ENCODE data around the gene RNF214.
"Not testable (repeated sequence)": the region's sequence is repeated elsewhere in the genome, so short reads cannot be mapped to it uniquely, and the experiment has no call there.

RNF214 gene

GRCh38 chr11:117265745-117266144, 33.3 kb downstream of the RNF214 start:
- no peak overlapping the region for H3K4me3 ChIP-seq (ENCODE audit: low read length)
- no peak for DNase-seq (ENCODE audit: low read depth)
- no peak for TF ChIP-seq CTCF (conservative IDR thresholded peaks at IDR 0.05; ENCODE audit: low read depth, low read length)

- no peak overlapping the region for H3K4me3 ChIP-seq (ENCODE audit: low read length)
- TF ChIP-seq CTCF (conservative IDR thresholded peaks at IDR 0.05; ENCODE audit: low read depth, low read length) = no peak
- DNase-seq (ENCODE audit: low read depth) = no peak
Observed at GRCh38 chr11:117269856-117270255, 37.4 kb downstream of the RNF214 start.

- no peak overlapping the region for H3K4me3 ChIP-seq (ENCODE audit: low read length)
- TF ChIP-seq CTCF (conservative IDR thresholded peaks at IDR 0.05; ENCODE audit: low read depth, low read length) = no peak
- no peak for DNase-seq (ENCODE audit: low read depth)
Observed at GRCh38 chr11:117271208-117271607, 38.7 kb downstream of the RNF214 start.

- H3K4me3 ChIP-seq (ENCODE audit: low read length); DNase-seq (ENCODE audit: low read depth): not testable (repeated sequence)
Observed at GRCh38 chr11:117272175-117272574, 39.7 kb downstream of the RNF214 start.

- TF ChIP-seq CTCF (conservative IDR thresholded peaks at IDR 0.05; ENCODE audit: low read depth, low read length) = no peak
- no peak overlapping the region for H3K4me3 ChIP-seq (ENCODE audit: low read length)
Observed at GRCh38 chr11:117273550-117274289, 41.2 kb downstream of the RNF214 start.

GRCh38 chr11:117278347-117278746, 45.9 kb downstream of the RNF214 start:
- H3K4me3 ChIP-seq (ENCODE audit: low read length) = no peak overlapping the region
- no peak for TF ChIP-seq CTCF (conservative IDR thresholded peaks at IDR 0.05; ENCODE audit: low read depth, low read length)
- no peak for DNase-seq (ENCODE audit: low read depth)

More at GRCh38 chr11:117273550-117274289, 41.2 kb downstream of the RNF214 start:
- DNase-seq (ENCODE audit: low read depth) = peak; percentile 38

- DNase-seq (ENCODE audit: low read depth) = no peak
- no peak overlapping the region for H3K4me3 ChIP-seq (ENCODE audit: low read length)
- no peak for TF ChIP-seq CTCF (conservative IDR thresholded peaks at IDR 0.05; ENCODE audit: low read depth, low read length)
Observed at GRCh38 chr11:117279711-117280376, 47.4 kb downstream of the RNF214 start.
